Stimulated activated CD4-positive, alpha-beta T cell treated with anti-CD3 and anti-CD28 coated beads, Interleukin-1b, Interleukin-23, amount 100 ng/mL, for 24 hours (primary cell): ENCODE measurements around the gene GIPR.
"Not testable (repeated sequence)": the region's sequence is repeated elsewhere in the genome, so short reads cannot be mapped to it uniquely, and the experiment has no call there.

Experiments
- DNase-seq, 4 experiments: peaks; one replicate each; pipeline ENCODE4 v3.0.0-alpha.2; 2020; ENCODE audit warnings: low read depth in 4 of 4, low spot score in 1 of 4

GIPR gene

GRCh38 chr19:45645068-45645630, 22.9 kb upstream of the GIPR start:
- DNase-seq: no peak

DNA sequence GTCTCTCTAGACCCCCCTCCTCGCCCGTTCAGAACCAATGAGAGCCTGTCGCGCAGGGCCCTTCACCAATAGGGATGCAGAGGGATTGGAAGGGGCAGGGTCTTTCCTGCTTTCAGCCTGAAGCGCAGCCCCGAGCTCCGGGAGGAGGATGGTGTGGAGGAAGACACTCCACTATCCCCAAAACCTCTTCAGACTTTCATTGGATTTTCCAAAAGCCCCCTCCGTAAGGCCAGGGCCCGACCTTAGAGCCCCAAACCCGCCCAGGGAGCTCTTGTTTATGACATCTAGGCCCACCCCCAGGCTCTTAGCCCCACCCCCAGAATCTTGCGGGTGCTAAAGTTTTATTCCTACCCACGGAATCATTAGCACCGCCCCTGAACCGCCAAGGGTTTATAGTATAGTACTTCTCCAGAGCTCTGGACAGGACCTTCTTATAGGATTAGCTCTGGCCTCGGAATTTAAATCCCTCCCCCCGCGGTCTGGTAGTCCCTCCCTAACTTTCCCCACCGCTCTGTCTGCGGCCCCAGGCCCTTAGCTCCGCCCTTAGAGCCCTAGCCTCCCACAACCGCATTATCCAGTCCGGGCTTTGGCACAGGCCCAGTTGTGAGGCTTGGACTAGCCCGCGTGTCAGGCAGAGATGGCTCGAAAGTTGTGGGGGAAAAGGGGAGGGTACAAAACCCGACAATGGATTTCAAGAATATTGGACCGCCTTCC, 22.2 kb upstream of the GIPR start:
- DNase-seq: peak; percentile 49 to 73 (median 62)

- no peak for DNase-seq
Measured at GRCh38 chr19:45646345-45646698, 21.7 kb upstream of the GIPR start.

GRCh38 chr19:45650722-45651121, 17.3 kb upstream of the GIPR start:
- no peak for DNase-seq

- no peak for DNase-seq
Measured at GRCh38 chr19:45653634-45654033, 14.4 kb upstream of the GIPR start.

- DNase-seq: no peak
Measured at GRCh38 chr19:45655073-45655472, 12.9 kb upstream of the GIPR start.

DNA sequence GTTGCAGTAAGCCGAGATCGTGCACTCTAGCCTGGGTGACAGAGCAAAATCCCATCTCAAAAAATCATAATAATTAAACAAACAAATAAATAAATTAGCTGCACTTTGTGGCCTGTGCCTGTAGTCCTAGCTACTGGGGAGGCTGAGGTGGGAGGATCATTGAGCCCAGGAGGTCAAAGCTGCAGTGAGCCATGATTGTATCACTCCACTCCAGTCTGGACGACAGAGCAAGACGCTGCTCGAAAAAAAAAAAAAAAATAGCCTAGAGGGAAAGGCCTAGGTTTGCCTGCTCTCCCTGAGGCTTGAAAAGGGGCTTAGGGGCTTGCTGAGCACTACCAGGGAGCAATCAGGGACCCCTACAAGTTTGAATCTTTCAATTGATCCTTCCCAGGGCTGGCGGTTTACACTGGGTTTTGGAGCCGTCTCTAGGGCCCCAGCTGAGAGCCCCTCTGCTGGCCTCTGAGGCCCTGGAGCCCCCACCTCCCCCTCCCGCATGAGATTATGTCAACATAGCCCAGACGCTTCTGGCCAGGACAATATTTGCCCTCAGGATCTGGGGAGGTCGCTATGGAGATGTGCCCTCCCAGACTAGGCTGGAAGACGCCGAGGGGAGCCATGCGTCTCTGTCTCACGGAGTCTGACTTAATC, 10.4 kb upstream of the GIPR start:
- no peak for DNase-seq

- no peak for DNase-seq
Measured at GRCh38 chr19:45659096-45659729, 8.8 kb upstream of the GIPR start.

DNA sequence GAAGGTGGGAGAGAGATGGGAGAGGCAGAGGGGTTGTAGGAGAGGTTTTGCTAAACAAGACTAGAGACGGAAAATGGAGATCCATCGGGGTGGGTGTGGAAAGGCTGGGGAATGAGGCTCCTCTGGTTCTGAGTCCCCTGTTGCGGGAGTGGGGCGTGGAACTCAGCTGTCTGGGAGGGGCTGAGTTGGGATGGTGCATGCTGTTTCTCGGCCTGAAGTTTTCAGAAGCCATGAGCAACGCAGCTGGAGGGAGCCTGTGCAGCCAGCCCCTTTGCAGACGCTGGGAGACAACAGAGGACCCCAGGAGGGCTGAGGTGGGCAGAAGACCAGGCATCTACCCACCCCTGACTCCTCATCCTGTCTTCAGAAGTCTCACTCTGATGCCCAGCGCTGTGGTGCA, 7.4 kb upstream of the GIPR start:
- DNase-seq: no peak

GRCh38 chr19:45663800-45664199, 4.2 kb upstream of the GIPR start:
- no peak for DNase-seq

DNA sequence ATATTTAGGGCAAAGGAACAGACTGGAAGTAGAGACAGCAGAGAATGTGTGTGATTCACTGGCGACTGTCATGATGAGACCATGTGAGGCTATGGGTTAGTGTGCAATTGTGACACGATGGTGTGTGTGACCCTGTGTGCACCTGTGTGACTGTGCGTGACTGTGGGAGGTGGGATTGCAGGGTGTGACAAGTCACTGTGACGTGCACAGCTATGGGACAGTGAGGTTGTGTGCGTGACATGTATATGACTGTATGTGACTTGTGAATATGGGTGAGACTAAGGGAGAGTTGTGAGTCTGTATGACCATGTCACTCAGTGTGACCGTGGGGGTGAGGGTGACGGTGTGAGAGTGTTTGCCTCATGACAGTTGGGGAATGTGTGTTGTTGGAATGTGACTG, 3.4 kb upstream of the GIPR start:
- DNase-seq: no peak

- no peak for DNase-seq
Measured at GRCh38 chr19:45668342-45668871, 386 bp downstream of the GIPR start.

- peak in 1 of 4 experiments; percentile 38 for DNase-seq
Measured at GRCh38 chr19:45670670-45671453, 2.8 kb downstream of the GIPR start.

DNA sequence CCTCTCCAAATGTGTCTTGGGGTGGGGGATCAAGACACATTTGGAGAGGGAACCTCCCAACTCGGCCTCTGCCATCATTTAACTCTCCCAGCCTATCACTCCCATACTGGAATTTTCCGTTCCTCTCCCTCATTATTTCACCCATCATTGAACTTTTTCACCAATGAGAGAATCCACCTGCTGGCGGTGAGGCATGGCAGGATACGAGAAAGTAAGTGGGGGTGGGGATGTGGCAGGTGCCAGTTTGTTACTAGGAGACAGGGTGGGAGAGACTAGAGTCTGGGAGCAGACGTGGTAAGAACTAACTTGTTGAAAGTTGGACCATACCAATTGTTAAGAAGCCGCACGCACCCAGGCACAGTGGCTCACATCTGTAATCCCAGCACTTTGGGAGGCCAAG, 6.9 kb downstream of the GIPR start:
- no peak for DNase-seq

- DNase-seq: no peak
Measured at GRCh38 chr19:45676851-45677263, 8.8 kb downstream of the GIPR start.

DNA sequence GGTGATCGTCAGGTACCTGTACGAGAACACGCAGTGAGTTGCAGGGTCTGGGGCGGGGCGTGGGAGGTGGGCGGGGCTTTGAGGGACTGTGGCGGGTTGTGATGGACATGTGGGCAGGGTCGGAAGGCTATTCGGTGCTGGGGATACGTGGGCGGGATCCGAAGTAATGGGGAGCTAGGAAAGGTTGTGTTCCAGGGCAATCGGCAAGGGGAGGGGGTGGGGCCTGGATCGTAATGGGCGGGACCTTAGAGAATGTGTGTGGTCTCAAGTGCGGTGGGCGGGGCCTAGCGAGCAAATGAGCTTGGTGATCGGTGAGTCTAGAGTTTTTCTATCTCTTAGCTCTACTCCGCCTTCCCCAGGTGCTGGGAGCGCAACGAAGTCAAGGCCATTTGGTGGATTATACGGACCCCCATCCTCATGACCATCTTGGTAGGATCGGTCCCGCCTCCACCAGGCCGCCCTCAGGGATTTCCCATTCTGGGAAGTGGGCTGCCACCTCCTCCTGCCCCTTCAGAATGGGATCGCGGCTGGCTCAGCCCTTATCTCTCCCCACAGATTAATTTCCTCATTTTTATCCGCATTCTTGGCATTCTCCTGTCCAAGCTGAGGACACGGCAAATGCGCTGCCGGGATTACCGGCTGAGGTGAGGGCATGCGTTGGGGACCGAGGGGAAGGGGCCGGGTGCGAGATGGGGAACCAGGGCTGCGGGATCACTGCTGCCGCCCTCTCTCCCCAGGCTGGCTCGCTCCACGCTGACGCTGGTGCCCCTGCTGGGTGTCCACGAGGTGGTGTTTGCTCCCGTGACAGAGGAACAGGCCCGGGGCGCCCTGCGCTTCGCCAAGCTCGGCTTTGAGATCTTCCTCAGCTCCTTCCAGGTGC, 9.6 kb downstream of the GIPR start:
- peak in 3 of 4 experiments; percentile 65 to 86 (median 71) for DNase-seq

DNA sequence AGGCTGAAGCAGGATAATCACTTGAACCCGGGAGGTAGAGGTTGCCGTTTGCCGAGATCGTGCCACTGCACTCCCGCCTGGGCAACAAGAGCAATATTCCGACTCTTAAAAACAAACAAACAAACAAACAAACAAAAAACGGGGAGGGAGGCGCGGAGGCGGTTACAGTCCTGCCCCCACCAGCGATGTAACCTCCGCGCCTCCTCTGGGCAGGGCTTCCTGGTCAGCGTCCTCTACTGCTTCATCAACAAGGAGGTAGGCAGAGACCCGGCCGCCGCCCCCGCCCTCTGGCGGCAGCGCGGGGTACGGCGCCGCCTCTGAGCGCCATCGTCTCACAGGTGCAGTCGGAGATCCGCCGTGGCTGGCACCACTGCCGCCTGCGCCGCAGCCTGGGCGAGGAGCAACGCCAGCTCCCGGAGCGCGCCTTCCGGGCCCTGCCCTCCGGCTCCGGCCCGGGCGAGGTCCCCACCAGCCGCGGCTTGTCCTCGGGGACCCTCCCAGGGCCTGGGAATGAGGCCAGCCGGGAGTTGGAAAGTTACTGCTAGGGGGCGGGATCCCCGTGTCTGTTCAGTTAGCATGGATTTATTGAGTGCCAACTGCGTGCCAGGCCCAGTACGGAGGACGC, 13.5 kb downstream of the GIPR start:
- DNase-seq: peak in 3 of 4 experiments; percentile 65 to 78 (median 71)

- no peak for DNase-seq
Measured at GRCh38 chr19:45682117-45682516, 14.1 kb downstream of the GIPR start.

- no peak for DNase-seq
Measured at GRCh38 chr19:45682908-45683307, 14.9 kb downstream of the GIPR start.

DNA sequence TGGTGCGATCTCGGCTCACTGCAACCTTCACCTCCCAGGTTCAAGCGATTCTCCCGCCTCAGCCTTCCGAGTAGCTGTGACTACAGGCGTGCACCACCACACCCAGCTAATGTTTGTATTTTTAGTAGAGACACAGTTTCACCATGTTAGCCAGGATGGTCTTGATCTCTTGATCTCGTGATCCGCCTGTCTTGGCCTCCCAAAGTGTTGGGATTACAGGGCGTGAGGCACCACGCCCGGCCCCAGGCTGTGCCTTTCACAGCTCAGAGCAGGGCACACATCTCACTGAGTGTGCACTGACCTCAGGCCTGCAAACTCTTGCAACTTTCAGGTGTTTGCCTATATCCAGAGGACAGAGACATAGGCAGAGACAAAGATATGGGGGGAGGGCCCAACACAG, 17.0 kb downstream of the GIPR start:
- DNase-seq: not testable (repeated sequence)
